ENCODE results near the gene PTPRK.
"Not testable (repeated sequence)": the region's sequence is repeated elsewhere in the genome, so short reads cannot be mapped to it uniquely, and the experiment has no call there.

Gene PTPRK

GRCh38 chr6:128487746-128488145 lies 32.7 kb downstream of the PTPRK start:
- no peak for DNase-seq

DNA sequence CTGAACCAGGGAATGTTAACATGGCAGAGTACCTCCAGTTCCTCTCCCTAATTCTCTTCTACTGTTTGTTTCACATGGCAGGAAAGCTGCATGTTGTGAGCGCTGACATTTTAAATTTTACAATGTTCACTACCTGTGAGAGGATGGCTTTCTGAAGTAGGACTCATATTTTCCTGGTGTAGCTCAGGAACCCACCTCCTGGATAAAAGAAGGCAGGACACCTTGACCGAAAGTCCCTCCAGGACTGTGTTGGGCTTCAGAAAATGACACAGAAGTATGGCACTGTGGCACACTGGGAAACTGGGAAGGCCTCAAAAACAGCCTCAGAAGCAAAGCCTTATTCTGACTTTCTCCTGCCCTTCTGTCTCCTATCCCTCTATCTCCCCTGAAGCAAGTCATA lies 33.3 kb downstream of the PTPRK start:
- no peak for DNase-seq

GRCh38 chr6:128486580-128486979 lies 33.8 kb downstream of the PTPRK start:
- DNase-seq, result not testable (repeated sequence)

GRCh38 chr6:128483472-128484135 lies 36.8 kb downstream of the PTPRK start:
- DNase-seq, result no peak

GRCh38 chr6:128482642-128483041 lies 37.8 kb downstream of the PTPRK start:
- DNase-seq, result no peak

GRCh38 chr6:128479991-128480390 lies 40.4 kb downstream of the PTPRK start:
- DNase-seq, result no peak

- no peak for DNase-seq
Measured at GRCh38 chr6:128479048-128479666, 41.2 kb downstream of the PTPRK start.

DNA sequence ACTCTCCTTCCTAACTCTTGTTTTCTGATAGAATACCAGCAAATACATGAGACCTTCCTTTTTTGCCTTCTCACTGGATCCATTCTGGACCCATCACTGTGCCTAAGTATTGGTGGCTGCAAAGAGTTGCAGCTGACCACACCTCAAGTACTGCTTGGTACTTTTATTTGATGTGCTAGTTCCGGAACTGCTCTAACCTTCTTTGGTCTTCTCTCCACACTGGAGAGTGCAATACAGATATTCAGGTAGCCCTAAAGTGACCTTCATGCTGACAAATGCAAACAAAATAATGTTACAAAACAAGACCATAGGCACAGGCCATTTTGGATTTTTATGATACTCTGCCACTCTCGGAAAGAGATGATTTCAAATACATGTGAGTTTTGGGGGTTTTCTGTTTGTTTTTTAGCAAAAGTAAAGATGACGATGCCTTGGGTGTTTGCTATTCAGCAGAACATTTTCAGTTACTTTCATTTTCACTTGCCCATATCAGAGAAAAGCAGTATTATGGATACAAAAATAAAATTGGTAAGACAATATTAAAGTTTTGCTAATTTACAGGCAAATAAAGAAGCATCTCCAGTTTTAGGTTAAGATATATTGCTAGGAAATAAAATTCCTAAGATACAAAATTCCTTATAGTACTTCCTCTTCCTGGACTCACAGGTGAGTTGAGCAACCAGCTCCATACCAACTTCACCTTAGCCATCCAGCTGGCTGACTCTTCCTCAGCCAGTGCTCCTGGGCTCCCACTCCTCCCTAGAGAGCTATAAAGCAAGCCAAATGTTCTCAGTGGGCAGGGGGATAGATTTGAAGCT lies 42.0 kb downstream of the PTPRK start:
- DNase-seq, result no peak

DNA sequence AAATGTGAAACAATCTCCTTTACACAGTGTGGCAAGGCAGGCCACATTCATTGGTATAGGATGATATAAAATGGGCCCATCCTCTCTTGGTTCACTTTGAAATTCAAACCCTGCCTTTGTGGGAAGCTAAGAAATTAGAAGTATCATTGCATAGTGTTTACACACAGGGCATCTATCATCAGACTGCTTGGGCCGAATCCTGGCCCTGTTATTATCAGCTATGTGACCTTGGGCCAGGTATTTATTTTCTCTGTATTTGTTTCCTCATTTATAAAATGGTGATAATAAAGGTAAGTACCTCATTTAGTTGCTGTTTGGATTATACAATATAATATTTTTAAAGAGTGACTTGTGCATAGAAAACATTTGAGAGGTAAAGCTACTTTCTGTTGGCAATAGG lies 45.5 kb downstream of the PTPRK start:
- no peak for DNase-seq

DNA sequence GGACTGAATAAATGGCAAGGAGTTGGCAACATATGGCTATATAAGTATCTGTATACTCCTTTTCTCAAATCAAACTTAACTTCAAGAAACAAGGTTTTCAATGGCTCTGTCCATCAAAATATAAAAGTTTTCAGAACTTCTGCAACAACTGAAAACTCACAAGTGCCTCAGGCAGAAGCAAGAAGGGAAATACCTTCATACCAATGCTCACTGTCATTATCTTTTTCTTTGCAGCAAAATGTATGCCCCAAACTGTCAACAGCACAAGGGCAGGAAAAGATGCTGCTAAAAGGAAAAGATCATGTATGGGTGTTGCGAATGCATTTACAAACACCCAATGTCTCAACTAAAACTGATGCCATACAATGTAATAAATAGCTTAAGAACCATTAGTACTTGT lies 45.9 kb downstream of the PTPRK start:
- DNase-seq, result no peak

DNA sequence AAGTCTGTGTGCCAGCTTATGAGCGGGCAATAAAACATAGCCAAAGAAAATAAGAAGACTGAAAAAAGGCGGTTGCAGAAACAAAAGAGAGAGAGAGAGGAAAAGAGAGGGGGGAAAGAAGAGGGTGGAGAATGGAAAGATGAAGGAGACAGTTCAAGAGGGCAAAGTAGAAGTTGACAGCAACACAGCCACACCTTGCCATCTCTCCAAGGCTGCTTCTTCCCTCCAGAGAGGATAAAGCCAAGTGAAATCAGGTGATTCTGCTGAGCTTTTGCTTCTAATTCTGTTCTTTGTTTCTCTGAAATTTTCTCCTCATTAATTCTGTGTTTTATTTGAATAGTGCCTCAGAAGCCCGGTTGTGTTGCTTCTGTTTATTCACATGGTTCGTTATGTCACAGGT lies 48.5 kb downstream of the PTPRK start:
- no peak for DNase-seq

DNA sequence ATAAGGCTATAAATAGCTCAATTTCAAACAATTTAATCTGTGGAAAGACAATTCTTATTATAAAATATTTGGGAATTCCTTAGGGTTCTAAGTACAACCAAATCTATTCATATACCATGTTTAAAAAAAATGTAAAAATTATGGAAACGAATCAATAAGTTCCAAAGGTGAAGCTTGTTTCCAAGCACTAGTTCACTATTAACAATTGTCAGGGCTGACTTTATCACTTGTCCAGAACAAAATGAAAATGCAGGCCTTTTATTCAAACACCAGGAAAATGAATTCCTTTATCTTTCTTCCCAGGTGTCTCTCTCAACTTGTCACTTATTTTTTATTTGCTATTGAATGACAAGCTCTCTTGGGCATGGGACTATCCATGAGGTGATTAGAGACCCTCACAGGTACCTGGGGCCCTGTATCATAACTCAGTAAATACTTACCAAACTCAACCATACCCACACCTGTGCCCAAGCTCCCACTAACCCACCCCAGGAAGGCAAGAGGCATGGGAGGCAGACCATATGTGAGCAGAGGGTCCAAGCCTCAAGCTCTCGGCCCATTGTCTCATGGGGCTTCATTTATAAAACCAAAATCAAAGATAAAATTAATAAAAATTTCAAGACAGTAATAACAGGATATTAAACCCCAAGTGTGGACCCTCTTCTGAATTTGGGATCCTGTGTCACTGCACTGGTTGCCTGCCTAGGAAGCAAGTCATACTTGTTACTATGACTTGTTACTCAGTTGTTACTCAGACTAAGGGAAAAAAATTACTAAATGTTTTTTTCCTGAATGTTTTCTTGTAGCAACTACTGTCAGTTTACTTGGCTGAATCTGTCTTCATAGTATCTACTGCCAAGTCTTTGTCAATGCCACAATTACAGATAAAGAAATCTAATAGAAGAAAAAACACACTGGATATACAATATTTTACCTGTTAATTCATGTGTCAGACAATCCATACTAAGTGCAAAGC lies 54.7 kb downstream of the PTPRK start:
- DNase-seq, result no peak

DNA sequence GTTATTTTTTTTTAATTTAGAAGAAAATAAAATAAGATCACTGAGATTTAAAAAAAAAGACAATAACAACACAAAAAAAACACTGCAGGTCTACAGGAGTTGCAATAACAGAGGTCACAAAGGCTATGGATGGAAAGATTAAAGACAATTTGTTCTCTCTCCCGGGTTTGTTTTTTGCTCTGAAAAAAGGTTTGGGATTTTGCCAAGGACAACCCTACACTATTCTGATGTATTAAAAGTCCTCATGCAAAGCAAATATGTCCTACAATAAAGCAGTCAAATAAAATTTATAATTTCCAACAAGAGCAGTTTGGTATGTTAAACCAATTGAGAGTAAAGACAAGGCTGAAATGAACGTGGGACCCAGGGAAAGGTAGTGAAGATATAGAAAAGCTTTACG lies 55.6 kb downstream of the PTPRK start:
- DNase-seq, result no peak

GRCh38 chr6:128463942-128464341 lies 56.5 kb downstream of the PTPRK start:
- DNase-seq, result no peak

DNA sequence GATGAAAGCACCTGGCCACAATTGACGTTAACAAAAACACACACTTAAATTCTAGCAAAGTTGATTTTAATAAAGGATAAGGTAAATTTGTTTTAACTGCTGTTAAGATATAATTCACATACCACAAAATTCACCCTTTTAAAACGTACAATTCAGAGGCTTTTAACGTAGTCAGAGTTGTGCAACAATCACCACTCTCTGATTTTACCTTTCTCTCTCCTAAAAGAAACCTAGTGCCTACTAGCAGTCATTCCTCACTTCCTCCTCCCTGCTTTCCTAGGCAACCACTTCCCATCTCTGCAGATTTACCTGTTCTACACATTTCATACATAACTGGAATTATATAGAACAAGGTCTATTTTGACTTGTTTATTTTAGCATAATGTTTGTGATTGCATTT lies 58.9 kb downstream of the PTPRK start:
- DNase-seq, result no peak

GRCh38 chr6:128456510-128457230 lies 63.7 kb downstream of the PTPRK start:
- DNase-seq, result no peak

DNA sequence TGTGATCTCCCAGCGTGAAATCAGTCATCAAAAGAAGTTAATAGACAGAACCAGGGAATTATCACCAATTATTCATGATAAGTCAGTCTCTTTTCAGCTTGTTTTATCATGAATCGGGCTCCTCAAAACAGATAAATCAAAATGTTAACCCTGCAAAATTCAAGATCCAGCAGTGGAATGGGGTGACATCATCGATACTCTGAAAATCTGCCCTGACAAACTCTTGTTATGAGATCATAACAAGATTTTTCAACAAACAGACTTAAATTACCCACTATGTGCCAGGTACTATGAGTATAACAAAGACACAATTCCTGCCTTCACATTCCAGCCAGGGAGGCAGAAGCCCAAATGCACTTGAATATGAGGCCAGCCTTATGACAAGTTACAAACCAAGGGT lies 64.4 kb downstream of the PTPRK start:
- DNase-seq, result no peak

DNA sequence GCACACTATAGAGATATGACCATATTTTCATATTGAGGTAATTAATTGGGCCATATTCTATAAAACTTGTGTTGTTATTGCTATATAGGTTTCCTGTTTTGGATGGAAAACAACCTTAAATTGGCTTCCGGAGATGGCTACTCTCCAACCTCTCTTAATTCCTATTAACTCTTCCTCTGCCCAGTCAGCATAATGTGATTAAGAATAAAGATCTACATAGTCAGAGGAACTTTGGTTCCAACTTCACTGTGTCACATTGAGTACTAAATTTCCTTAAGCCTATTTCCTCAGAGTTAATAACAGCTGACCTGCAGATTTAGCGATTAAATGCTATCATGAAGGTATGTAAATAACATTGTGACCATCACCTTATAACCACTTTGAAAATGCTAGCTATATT lies 67.7 kb downstream of the PTPRK start:
- no peak for DNase-seq

GRCh38 chr6:128446497-128446896 lies 73.9 kb downstream of the PTPRK start:
- no peak for DNase-seq

GRCh38 chr6:128443553-128443952 lies 76.8 kb downstream of the PTPRK start:
- DNase-seq, result no peak

DNA sequence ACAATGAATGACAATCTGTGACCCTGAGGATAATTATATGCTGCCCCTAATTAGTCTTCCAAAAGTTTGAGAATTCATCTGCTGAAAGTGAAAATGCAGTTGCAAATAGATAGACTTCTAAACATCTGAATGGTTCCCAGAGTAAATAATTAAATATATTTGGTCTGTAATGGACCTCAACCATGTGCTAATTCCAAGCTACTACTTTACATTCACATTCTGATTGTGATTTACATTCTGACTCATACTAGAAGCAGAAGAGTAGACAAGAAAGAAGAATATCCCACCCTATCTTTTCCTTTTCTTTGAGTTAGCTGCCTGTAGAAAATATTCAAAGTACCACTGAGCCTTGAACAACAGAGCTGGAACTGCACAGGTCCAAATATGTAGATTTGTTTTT lies 80.8 kb downstream of the PTPRK start:
- DNase-seq, result no peak

GRCh38 chr6:128438393-128438792 lies 82.0 kb downstream of the PTPRK start:
- no peak for DNase-seq

Data from activated CD8-positive, alpha-beta memory T cell treated with anti-CD3 and anti-CD28 coated beads, Interleukin-2, amount 50 U/mL, for 4 hours (primary cell).